GM12865 (cell line): ENCODE measurements around the gene GJC1.
A peak's percentile ranks its signal among the peaks of the same experiment; 100 is the strongest.
"Not testable (repeated sequence)": the region's sequence is repeated elsewhere in the genome, so short reads cannot be mapped to it uniquely, and the experiment has no call there.

Experiments used
- DNase-seq: peaks from one replicate; pipeline ENCODE4 v3.0.0; 2010; ENCODE audit warnings: low read depth
- H3K4me3 ChIP-seq: 2 replicates; pipeline ENCODE4 v1.5.1; 2011; ENCODE audit warnings: mild to moderate bottlenecking, low read depth, low read length, control low read depth
- CTCF ChIP-seq: IDR thresholded peaks from 2 replicates; pipeline ENCODE4 v1.5.1; 2011; ENCODE audit warnings: low read length, control low read depth, low read depth, inconsistent platforms; ENCODE audit not compliant: insufficient read depth; ENCODE audit errors: missing control alignments

Gene GJC1

GRCh38 chr17:44826123-44826790 lies 3.8 kb downstream of the GJC1 start:
- DNase-seq: no peak
- no peak overlapping the region for H3K4me3 ChIP-seq
- no peak for TF ChIP-seq CTCF

- not testable (repeated sequence) for H3K4me3 ChIP-seq, DNase-seq
Measured at GRCh38 chr17:44825236-44825635, 4.9 kb downstream of the GJC1 start.

DNA sequence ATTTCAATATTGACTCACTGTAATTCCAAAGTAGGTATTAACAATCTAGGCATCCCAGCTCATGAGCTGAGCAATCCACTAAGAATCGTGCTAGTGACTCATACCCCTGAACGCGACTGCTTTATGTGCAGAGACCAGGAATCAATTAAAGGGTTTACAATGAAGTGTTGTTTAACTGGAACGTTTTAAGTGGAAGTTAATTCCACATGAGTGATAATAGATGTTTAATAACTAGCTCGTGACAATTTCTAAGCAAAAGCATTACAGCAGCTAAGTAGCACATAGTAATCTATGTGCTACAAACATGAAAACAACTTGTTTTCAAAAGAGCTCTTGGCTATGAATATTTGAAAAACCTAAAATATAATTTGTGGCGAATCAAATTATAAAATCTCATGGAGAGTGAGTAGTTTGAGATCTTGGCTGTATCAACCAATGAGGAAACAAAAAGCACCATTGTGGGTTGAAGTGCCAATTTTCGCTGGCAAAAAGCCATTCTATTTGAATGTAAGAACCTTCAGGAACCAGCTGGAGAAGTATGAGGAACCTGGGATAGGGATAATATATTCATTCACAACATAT lies 9.4 kb downstream of the GJC1 start:
- no peak for DNase-seq

DNA sequence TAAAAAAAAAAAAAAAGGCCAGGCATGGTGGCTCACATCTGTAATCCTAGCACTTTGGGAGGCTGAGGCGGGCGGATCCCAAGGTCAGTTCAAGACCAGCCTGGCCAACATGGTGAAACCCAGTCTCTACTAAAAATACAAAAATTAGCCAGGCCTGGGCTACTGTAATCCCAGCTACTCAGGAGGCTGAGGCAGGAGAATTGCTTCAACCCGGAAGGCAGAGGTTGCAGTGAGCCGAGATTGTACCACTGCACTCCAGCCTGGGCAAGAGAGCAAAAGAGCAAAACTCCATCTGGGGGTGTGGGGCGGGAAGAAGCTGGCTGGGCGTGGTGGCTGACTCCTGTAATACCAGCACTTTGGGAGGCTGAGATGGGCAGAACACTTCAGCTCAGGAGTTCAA lies 11.6 kb downstream of the GJC1 start:
- not testable (repeated sequence) for H3K4me3 ChIP-seq, DNase-seq

More for the DNA sequence above, 9.4 kb downstream of the GJC1 start:
- TF ChIP-seq CTCF: no peak
- no peak overlapping the region for H3K4me3 ChIP-seq

DNA sequence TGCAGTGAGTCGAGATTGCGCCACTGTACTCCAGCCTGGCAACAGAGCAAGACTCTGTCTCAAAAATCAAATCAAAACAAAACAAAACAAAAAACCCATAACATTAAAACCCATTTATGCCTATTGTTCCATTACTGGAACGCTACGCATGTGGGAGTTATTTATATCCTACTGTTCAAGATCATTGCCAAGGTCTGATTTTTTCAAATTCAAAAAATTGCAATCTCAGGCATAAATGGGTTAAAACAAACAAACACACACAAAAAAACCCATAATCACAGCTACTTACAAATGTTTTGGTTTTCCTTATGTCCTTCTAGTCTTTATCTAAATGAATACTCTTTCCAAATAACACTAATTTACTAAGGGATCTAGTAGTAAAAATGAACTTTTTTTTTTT lies 17.8 kb downstream of the GJC1 start:
- no peak for TF ChIP-seq CTCF
- no peak overlapping the region for H3K4me3 ChIP-seq
- no peak for DNase-seq

GRCh38 chr17:44808656-44809388 lies 21.3 kb downstream of the GJC1 start:
- DNase-seq, H3K4me3 ChIP-seq: not testable (repeated sequence)

DNA sequence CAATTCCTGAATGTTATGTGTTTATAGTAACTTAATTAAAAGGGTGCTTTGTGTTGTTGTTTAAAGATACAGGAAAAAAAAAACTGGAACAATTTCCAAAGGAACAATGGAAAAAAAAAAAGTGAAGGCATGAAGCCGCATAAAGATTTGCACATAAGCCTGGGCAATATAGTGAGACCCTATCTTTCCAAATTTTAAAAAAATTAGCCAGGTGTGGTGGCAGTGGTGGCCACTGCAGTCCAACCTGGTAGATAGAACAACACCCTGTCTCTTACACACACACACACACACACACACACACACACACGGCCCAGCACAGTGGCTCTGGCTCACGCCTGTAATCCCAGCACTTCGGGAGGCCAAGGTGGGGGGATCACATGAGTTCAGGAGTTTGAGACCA lies 21.9 kb downstream of the GJC1 start:
- no peak for TF ChIP-seq CTCF
- DNase-seq: no peak
- H3K4me3 ChIP-seq: no peak overlapping the region

DNA sequence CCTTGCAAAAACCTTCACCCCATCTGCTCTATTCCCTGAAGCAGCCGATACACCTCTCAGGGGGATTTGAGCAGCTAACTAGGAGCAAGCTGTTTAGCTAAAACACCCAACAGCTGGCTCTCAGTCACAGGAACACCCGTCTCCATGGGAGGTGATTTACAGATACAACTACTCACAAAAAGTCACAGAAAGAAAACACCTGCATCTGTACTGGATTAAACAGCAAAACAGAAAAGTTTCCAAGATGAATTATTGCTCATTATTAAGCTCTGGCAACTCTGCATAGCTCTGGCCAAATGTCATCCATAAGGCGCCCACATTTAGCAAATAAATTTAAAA lies 22.3 kb downstream of the GJC1 start:
- DNase-seq: peak; percentile 11
- no peak for TF ChIP-seq CTCF
- no peak overlapping the region for H3K4me3 ChIP-seq
